ENCODE data around the gene SLC39A2. TPM values are rescaled to one million over a fixed set of nuclear protein-coding genes. Genes with fewer than 3 reads are reported as not detected.
"Not testable (repeated sequence)": the region's sequence is repeated elsewhere in the genome, so short reads cannot be mapped to it uniquely, and the experiment has no call there.

Gene SLC39A2
- total and polyA plus RNA-seq, 3 donors from 2014 or later, result 0.24 to 0.31 TPM; not detected in 1

GRCh38 chr14:21003788-21004346, 4.8 kb downstream of the SLC39A2 start:
- no peak for TF ChIP-seq CTCF (IDR thresholded peaks at IDR 0.05)
- TF ChIP-seq POLR2A (IDR thresholded peaks at IDR 0.05), result no peak
- H3K4me3 ChIP-seq, result no peak overlapping the region
- H3K36me3 ChIP-seq (ENCODE audit: low read depth, missing control alignments), result no peaks in the 10 kb centered on the region
- H3K27ac ChIP-seq, result peak overlapping the region in 1 of 2 donors; percentile 50
- no peak for DNase-seq
- H3K27me3 ChIP-seq, result no peaks in the 10 kb centered on the region
- no peaks in the 10 kb centered on the region for H3K9me3 ChIP-seq
- H3K4me1 ChIP-seq, result no peaks in the 10 kb centered on the region
- intact Hi-C loops (cut with DNase I; ENCODE audit: low total_unique reads), result no loop called here
- 64 to 69% methylated on average over 14 of the region's 14 CpGs for WGBS, 2 donors

DNA sequence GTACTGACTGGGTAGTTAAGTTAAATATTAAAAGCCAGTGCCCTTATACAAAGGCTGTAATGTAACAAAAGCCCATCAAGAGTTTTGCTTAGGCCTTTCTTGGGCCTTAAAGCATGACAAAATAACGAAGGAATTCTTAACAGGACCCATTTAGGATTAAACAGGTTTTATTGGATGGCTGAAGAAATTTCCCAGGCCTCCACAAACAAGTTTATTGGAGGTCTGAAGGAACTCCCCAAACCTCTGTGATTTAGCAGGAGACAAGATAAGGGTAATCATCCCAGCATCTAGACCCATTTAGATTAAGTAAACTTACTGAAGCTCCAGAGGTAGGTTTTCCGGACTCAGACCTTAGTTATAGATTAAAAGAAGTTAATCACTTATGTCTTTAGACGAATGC, 10.6 kb downstream of the SLC39A2 start:
- 82 to 85% methylated on average over 3 of the region's 3 CpGs for WGBS, 2 donors
- not testable (repeated sequence) for DNase-seq; H3K9me3 ChIP-seq; H3K4me3 ChIP-seq; H3K4me1 ChIP-seq; H3K36me3 ChIP-seq (ENCODE audit: low read depth, missing control alignments); H3K27me3 ChIP-seq; H3K27ac ChIP-seq
- intact Hi-C loops (cut with DNase I; ENCODE audit: low total_unique reads), result loop anchor here (10.0 kb wide), 1 partner anchor 85 kb away; the partner anchor contains the start of gene ZNF219

GRCh38 chr14:21011136-21011535, 12.0 kb downstream of the SLC39A2 start:
- Histone ChIP-seq H3K27ac (no peak overlapping the region), H3K4me1 (peaks cover 3% of the 10 kb centered on the region), H3K27me3 (no peaks in the 10 kb centered on the region), H3K36me3 (ENCODE audit: low read depth, missing control alignments) (no peaks in the 10 kb centered on the region), H3K4me3 (no peak overlapping the region), H3K9me3 (no peaks in the 10 kb centered on the region)
- TF ChIP-seq POLR2A (IDR thresholded peaks at IDR 0.05) (no peak), CTCF (IDR thresholded peaks at IDR 0.05) (no peak)
- intact Hi-C loops (cut with DNase I; ENCODE audit: low total_unique reads), result loop anchor here (10.0 kb wide), 1 partner anchor 84 kb away; the partner anchor contains the start of gene ZNF219
- no peak for DNase-seq
- 73 to 81% methylated on average over 1 of the region's 1 CpG for WGBS, 2 donors

GRCh38 chr14:21014761-21015190, 15.7 kb downstream of the SLC39A2 start:
- Histone ChIP-seq H3K4me3 (no peak overlapping the region), H3K4me1 (peaks cover 3% of the 10 kb centered on the region), H3K36me3 (ENCODE audit: low read depth, missing control alignments) (no peaks in the 10 kb centered on the region), H3K9me3 (no peaks in the 10 kb centered on the region), H3K27me3 (no peaks in the 10 kb centered on the region), H3K27ac (no peak overlapping the region)
- intact Hi-C loops (cut with DNase I; ENCODE audit: low total_unique reads), result loop anchor here (10.0 kb wide), 1 partner anchor 80 kb away; the partner anchor contains the start of gene ZNF219
- peak; percentile 92 for DNase-seq
- 7 to 9% methylated on average over 4 of the region's 4 CpGs for WGBS, 2 donors
- TF ChIP-seq CTCF (IDR thresholded peaks at IDR 0.05), result peak; percentile 89 to 97 (median 90)
- no peak for TF ChIP-seq POLR2A (IDR thresholded peaks at IDR 0.05)

DNA sequence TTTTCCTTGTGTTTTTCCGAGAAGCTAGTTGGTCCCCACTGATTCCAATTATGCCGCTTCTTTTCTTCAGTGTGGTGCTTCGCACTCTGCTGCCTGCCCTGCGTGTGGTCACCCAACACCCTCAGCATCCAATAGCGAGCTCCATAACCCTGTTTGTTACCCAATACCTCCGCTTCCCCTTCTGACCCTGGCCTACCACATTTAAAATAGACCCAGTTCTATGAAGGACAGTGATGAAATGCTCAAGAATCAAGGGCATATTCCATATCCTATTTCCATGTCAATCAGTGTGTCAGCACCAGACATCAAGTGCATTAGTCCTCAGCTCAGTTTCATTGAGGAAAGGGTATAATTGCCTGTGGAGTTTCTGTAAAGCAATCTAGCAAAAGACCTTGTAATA, 16.2 kb downstream of the SLC39A2 start:
- Histone ChIP-seq H3K4me3 (no peak overlapping the region), H3K27me3 (no peaks in the 10 kb centered on the region), H3K36me3 (ENCODE audit: low read depth, missing control alignments) (no peaks in the 10 kb centered on the region), H3K27ac (no peak overlapping the region), H3K9me3 (no peaks in the 10 kb centered on the region), H3K4me1 (peaks cover 3% of the 10 kb centered on the region)
- no peak for TF ChIP-seq CTCF (IDR thresholded peaks at IDR 0.05)
- TF ChIP-seq POLR2A (IDR thresholded peaks at IDR 0.05), result no peak
- intact Hi-C loops (cut with DNase I; ENCODE audit: low total_unique reads), result loop anchor here (10.0 kb wide), 1 partner anchor 79 kb away; the partner anchor contains the start of gene ZNF219
- WGBS, 2 donors, result 67 to 71% methylated on average over 6 of the region's 6 CpGs
- DNase-seq, result no peak

Measured in testis (tissue), 3 donors.